HG02798 (cell line): Measurements from ENCODE around the gene SCN3A.

Experiments used
- ATAC-seq: cut with Tn5 transposase; IDR thresholded peaks from one replicate; pipeline ENCODE4 v1.9.1; 2021; ENCODE audit warnings: mild to moderate bottlenecking; ENCODE audit not compliant: unreplicated experiment, poor library complexity

Gene SCN3A

GRCh38 chr2:165114346-165114939, 89.4 kb downstream of the SCN3A start:
- ATAC-seq: no peak

DNA sequence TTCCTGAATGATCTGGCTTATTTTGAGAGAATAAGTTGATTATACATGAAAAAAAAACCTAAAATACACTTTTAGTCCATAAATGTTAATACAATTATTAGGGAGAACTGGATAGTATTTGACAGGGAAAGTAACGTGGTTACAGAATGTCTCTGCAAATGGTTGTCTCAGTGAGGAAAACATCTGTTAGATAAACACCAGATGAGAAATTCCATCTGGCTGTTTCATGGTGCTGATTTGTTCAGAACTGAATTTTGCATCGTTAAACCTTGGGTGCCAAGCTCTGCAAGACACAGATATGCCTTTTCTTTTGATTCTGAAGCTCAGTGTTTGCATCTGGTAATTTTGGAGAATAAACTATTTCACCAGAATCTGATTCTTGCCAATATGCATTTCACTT, 90.4 kb downstream of the SCN3A start:
- ATAC-seq: no peak

DNA sequence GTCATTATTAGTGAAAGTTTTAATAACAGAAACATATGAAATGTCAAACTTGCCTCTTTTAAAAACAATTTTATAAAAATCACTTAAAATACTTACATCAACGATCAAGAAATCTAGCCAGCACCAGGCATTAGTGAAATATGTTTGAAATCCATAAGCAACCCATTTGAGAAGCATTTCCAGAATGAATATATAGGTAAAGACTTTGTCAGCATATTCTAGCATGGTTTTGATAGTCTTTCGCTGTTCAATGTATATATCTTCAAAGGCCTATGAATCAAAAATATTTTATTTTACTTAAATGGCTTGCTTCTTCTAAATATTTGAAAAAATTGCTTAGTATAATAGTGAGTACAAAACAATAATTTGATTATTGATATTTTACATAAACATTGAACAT, 91.1 kb downstream of the SCN3A start:
- ATAC-seq: no peak

DNA sequence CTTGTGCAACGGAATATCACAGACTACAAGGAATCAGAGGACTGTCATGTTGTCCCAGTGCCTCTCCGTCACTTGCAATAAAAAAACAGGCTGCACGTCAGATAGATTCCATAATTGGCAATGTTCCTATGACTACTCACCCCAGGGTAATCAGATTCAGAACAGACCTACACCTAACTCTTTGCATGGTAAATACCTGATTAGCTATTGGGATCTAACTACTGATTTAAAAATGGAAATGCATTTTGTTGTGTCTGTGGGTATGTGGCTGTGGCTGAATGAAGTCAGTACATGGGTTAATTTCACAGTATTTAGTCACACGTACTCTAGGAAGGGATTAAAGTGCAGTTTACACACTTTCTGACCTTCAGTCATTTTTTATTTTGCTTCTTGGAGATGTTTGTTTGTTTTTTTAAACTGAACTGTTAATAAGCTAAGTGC, 91.7 kb downstream of the SCN3A start:
- ATAC-seq: no peak

DNA sequence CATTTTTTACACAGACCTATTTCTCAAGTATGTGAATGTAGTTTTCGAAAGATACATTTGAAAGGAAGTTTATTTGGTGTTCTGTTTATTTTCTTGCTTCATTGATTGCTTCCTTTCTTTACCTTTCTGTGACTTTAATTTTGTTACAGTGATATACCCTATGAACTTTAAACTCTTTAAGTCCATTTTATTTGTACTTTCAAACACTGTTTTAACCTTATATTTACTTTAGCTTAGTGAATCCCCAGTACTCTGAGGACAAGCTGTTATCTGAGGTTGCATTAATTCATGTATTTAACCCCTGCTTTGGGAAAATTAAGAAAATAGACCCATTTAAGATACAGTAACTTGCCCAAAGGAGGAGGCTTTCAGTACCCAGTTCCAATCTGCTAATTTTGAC, 93.5 kb downstream of the SCN3A start:
- ATAC-seq: no peak

GRCh38 chr2:165109915-165110314, 93.9 kb downstream of the SCN3A start:
- no peak for ATAC-seq

GRCh38 chr2:165105926-165106325, 97.9 kb downstream of the SCN3A start:
- no peak for ATAC-seq

- no peak for ATAC-seq
Observed at GRCh38 chr2:165087933-165088901, 115.6 kb downstream of the SCN3A start.

GRCh38 chr2:165086337-165086736, 117.5 kb downstream of the SCN3A start:
- ATAC-seq: no peak

DNA sequence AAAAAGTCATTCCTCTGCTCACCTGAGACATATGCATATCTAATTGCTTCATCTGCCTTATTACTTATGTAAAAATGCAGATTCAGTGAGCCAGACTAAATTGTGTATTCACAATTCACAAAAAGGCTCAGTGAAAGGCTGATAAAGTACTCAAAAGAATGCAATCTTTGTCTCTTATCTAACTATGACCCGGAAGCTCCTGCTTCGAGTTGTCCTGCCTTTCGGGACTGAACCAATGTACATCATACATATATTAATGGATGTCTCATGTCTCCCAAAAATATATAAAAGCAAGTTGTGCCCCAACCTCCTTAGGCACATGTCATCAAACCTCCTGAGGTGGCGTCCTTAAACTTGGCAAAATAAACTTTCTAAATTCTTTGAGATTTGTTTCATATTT, 120.5 kb downstream of the SCN3A start:
- ATAC-seq: no peak

- ATAC-seq: no peak
Observed at GRCh38 chr2:165082479-165082878, 121.4 kb downstream of the SCN3A start.

GRCh38 chr2:165081276-165081675, 122.6 kb downstream of the SCN3A start:
- ATAC-seq: no peak

DNA sequence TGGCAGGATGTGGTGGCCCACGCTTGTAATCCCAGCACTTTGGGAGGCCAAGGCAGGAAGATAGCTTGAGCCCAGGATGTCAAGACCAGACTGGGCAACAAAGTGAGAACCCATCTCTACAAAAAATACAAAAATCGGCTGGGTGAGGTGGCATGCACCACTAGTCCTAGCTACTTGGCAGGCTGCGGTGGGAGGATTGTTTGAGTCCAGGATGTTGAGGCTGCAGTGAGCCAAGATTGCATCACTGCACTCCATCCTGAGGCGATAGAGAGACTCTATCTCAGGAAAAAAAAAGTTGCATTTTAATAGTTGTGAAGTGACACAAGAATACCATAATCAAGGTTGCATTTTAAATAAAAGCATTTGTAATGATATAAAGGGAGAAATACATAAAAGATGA, 124.4 kb downstream of the SCN3A start:
- ATAC-seq: no peak

- no peak for ATAC-seq
Observed at GRCh38 chr2:165078913-165079312, 124.9 kb downstream of the SCN3A start.

GRCh38 chr2:165074884-165075283, 129.0 kb downstream of the SCN3A start:
- ATAC-seq: no peak

DNA sequence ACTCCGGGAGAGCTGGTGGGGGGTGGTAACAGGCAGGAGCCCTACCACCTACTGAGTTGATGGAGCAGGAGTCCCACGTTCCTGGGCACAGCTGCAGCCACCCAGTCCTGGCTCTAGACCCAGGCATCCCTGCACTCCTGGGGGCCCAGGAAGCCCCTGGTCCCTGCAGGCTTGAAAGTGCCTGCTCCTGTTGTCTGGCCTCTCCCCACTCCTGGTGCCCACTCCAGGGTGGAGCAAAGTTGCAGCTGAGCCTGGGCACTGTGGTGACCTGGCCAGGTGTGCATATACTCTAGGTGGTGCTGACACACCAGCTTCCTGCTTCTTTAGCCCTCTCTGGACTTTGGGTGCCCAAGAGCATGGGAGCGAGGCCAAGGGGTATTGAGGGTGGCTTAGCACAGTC, 129.5 kb downstream of the SCN3A start:
- no peak for ATAC-seq

DNA sequence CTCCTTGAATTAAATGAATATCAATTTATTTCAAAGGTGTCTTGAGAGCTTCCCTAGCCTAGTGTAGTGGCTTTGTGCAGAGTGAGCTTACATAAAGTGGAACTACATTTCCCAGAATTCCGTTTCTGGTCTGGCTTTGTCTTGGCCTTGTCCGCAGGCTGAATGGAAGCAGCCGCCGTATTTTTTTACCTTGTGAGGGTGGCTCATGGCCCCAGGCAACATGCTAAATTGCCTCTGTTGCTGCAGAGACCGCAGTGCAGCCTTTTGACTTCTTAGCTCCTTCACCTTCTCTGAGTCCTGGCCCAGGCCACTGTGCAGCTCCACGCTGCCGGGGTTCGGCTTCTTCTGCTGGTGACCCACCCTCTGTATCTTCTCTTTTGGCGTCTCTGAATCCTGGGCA, 133.8 kb downstream of the SCN3A start:
- ATAC-seq: no peak

GRCh38 chr2:165069151-165069550, 134.7 kb downstream of the SCN3A start:
- no peak for ATAC-seq

DNA sequence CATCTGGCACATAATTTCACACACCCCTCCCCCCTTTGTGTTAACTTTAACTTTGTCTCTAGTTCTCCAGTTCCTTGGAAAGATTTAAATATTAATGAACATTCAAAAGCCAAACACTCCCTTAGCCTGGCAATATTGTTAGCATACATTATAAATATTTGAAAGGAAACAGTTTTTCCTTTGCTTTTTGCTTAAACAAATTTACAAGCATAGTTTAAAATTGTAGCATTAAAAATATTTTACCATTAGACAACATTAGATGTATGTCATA, 135.4 kb downstream of the SCN3A start:
- ATAC-seq: no peak

DNA sequence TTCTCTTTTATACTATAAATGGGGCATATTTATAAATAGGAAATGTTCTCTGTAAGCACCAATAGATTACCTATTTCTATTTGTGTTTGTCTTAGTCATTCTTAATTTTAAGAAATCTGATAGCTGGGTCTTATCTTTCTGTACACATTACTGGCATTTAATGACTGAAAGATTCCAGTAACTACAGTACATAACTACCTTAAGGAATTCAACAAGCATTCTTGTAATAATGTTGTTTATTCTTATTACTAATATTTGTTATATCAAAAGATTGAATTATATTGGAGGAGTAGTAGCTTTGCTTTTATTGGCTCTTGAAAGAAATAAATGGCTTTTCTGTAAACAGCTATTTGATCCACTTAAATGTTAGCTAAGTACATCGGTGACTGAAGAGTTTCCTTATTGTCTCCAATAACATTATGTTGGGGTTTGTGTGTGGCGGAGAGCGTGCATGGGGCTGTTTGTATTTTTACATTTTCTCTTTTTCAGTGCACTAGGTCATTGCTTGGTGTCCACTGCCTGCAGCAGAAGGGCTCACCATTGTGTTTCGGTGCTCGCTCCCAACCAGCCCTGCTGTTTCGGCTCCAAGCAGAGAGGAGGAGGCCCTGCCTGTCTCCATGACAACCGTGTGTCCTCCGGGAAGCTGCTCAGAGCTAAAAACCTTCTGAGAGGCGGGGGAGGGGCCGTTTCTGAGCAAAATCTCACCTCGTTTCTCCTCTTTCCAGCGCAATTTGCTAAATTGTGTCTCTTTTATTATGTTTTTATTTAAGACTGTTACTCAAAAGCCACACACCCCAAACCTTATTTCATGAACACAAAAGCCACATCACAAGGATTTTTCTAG, 136.0 kb downstream of the SCN3A start:
- ATAC-seq: no peak

- no peak for ATAC-seq
Observed at GRCh38 chr2:165064743-165065142, 139.1 kb downstream of the SCN3A start.
